Amygdala (tissue), 56 donors: Measurements from ENCODE around the gene TNP1.

Experiments used
- DNase-seq, 56 donors: peaks; one replicate each; lab custom pipeline; 2025; lab: John Stamatoyannopoulos, UW

Gene TNP1

GRCh38 chr2:216849987-216850386, 9.9 kb downstream of the TNP1 start:
- peak in 51 of 56 donors; percentile 6 to 82 (median 46) for DNase-seq

GRCh38 chr2:216845426-216845825, 14.4 kb downstream of the TNP1 start:
- no peak for DNase-seq

GRCh38 chr2:216842636-216843035, 17.2 kb downstream of the TNP1 start:
- no peak for DNase-seq

- DNase-seq = no peak
Measured at GRCh38 chr2:216839688-216840087, 20.2 kb downstream of the TNP1 start.

- DNase-seq = peak in 1 of 56 donors; percentile 5
Measured at GRCh38 chr2:216838151-216838550, 21.7 kb downstream of the TNP1 start.

GRCh38 chr2:216837740-216838139, 22.1 kb downstream of the TNP1 start:
- no peak for DNase-seq

GRCh38 chr2:216833061-216833460, 26.8 kb downstream of the TNP1 start:
- no peak for DNase-seq

GRCh38 chr2:216830346-216830745, 29.5 kb downstream of the TNP1 start:
- DNase-seq = no peak

GRCh38 chr2:216829533-216829932, 30.3 kb downstream of the TNP1 start:
- peak in 4 of 56 donors; percentile 5 to 38 (median 12) for DNase-seq

- peak in 2 of 56 donors; percentile 5 to 9 for DNase-seq
Measured at GRCh38 chr2:216827073-216827720, 32.7 kb downstream of the TNP1 start.

GRCh38 chr2:216822470-216822869, 37.4 kb downstream of the TNP1 start:
- no peak for DNase-seq

GRCh38 chr2:216820709-216821108, 39.2 kb downstream of the TNP1 start:
- no peak for DNase-seq

GRCh38 chr2:216819766-216820165, 40.1 kb downstream of the TNP1 start:
- DNase-seq = no peak

GRCh38 chr2:216819055-216819454, 40.8 kb downstream of the TNP1 start:
- DNase-seq = no peak

- DNase-seq = peak in 2 of 56 donors; percentile 18 to 19
Measured at GRCh38 chr2:216810399-216811160, 49.3 kb downstream of the TNP1 start.
